Caco-2 (cell line): Measurements from ENCODE around the gene SLC38A2. TPM values are rescaled to one million over a fixed set of nuclear protein-coding genes. Genes with fewer than 3 reads are reported as not detected.

Source experiments
- BruUV-seq: library from RNA; stranded (reverse); fragments of 400-500 nt; replicated peaks from 2 replicates; lab custom pipeline; 2021; lab: Mats Ljungman, UMichigan
- CTCF ChIA-PET: fragments of 300-600 bp; sonication (Branson Sonifier 250); formaldehyde crosslinking; loops from one replicate; lab custom pipeline; 2022; ENCODE audit warnings: antibody characterized with exemption; lab: Charles Lee
- POLR2A ChIA-PET: fragments of 300-600 bp; sonication (Branson Sonifier 250); formaldehyde crosslinking; loops from one replicate; lab custom pipeline; 2022; ENCODE audit warnings: antibody characterized with exemption; lab: Charles Lee
- DNase-seq, 2 experiments: peaks; one replicate each; pipeline versions ENCODE4 v3.0.0 to v3.0.0-alpha.2; 2020 to 2022
- H3K27me3 ChIP-seq: replicated peaks from 2 replicates; pipeline ENCODE4 v1.6.0; 2011; ENCODE audit warnings: low read length; ENCODE audit not compliant: control insufficient read depth, insufficient read depth
- H3K36me3 ChIP-seq: 2 replicates; pipeline ENCODE4 v1.5.1; 2011; ENCODE audit warnings: low read length; ENCODE audit not compliant: control insufficient read depth, insufficient read depth
- H3K4me1 ChIP-seq: fragments of 250-450 bp; sonication (Bioruptor Pico); 2 replicates; pipeline ENCODE4 v1.5.1; 2020; ENCODE audit warnings: mild to moderate bottlenecking
- H3K4me3 ChIP-seq: 2 replicates; pipeline ENCODE4 v1.5.1; 2011; ENCODE audit warnings: low read depth, mild to moderate bottlenecking, control low read depth, low read length
- H3K9me3 ChIP-seq: fragments of 250-450 bp; sonication (Bioruptor Pico); 2 replicates; pipeline ENCODE4 v1.5.1; 2020; ENCODE audit warnings: mild to moderate bottlenecking, moderate library complexity
- H3K27ac Mint-ChIP-seq: one replicate; pipeline ENCODE4 v1.8.0; 2022; ENCODE audit warnings: mixed read lengths; ENCODE audit not compliant: unreplicated experiment
- H3K27me3 Mint-ChIP-seq: one replicate; pipeline ENCODE4 v1.8.0; 2022; ENCODE audit warnings: mixed read lengths; ENCODE audit not compliant: insufficient read depth, unreplicated experiment
- H3K36me3 Mint-ChIP-seq: one replicate; pipeline ENCODE4 v1.8.0; 2022; ENCODE audit warnings: mild to moderate bottlenecking, mixed read lengths; ENCODE audit not compliant: insufficient read depth, unreplicated experiment
- H3K4me1 Mint-ChIP-seq: one replicate; pipeline ENCODE4 v1.8.0; 2022; ENCODE audit warnings: low read depth, mixed read lengths; ENCODE audit not compliant: unreplicated experiment
- H3K4me3 Mint-ChIP-seq: one replicate; pipeline ENCODE4 v1.8.0; 2022; ENCODE audit warnings: mild to moderate bottlenecking, moderate library complexity, mixed read lengths; ENCODE audit not compliant: unreplicated experiment
- H3K9me3 Mint-ChIP-seq: one replicate; pipeline ENCODE4 v1.8.0; 2022; ENCODE audit warnings: mixed read lengths; ENCODE audit not compliant: unreplicated experiment
- CTCF ChIP-seq, 2 experiments: fragments of 200-600 bp in 1 of 2; IDR thresholded peaks; 1 replicate in 1 of 2; 2 replicates in 1 of 2; pipeline versions ENCODE4 v1.5.1 to v1.8.0; 2011 to 2022; ENCODE audit warnings: antibody characterized with exemption in 1 of 2, control low read depth in 1 of 2, inconsistent platforms in 1 of 2, low read depth in 1 of 2, low read length in 1 of 2, mild to moderate bottlenecking in 1 of 2, moderate library complexity in 1 of 2; ENCODE audit not compliant: insufficient read depth in 1 of 2, severe bottlenecking in 1 of 2, unreplicated experiment in 1 of 2
- intact Hi-C: fragments of 100-400 bp; cut with micrococcal nuclease; formaldehyde crosslinking; loops from one replicate; pipeline ENCODE4 v1.10.0; 2022; ENCODE audit not compliant: unreplicated experiment
- total RNA-seq: library from RNA; stranded (reverse); gene quantifications from 2 replicates; pipeline ENCODE4 v1.2.3, GENCODE V29; 2022

SLC38A2 gene
- total RNA-seq, 1 experiment from 2014 or later = 331 TPM

- TF ChIP-seq CTCF (IDR thresholded peaks at IDR 0.05; ENCODE audit: insufficient read depth in 1 of 2, low read depth in 1 of 2, low read length in 1 of 2, severe bottlenecking in 1 of 2, unreplicated experiment in 1 of 2) = no peak
- POLR2A ChIA-PET = interaction anchor here (0.6 kb wide), 1 partner anchor 128 kb away, joined by 3 read pairs; no protein-coding TSS in a partner anchor
- Mint-ChIP-seq H3K4me1 (peaks cover 15% of the 10 kb centered on the region), H3K36me3 (peaks cover 100% of the 10 kb centered on the region), H3K27ac (no peak overlapping the region), H3K27me3 (no peaks in the 10 kb centered on the region), H3K9me3 (no peaks in the 10 kb centered on the region), H3K4me3 (no peak overlapping the region)
- BruUV-seq = no TSS peak
- Histone ChIP-seq H3K4me1 (peaks cover 24% of the 10 kb centered on the region), H3K36me3 (peaks cover 15% of the 10 kb centered on the region), H3K9me3 (no peaks in the 10 kb centered on the region), H3K4me3 (no peak overlapping the region), H3K27me3 (no peaks in the 10 kb centered on the region)
- intact Hi-C loops = loop anchor here (5.0 kb wide), 1 partner anchor 659 kb away; no protein-coding TSS in a partner anchor
- no peak for DNase-seq
- CTCF ChIA-PET = no interaction called here
Observed at GRCh38 chr12:46363582-46364299, 8.8 kb downstream of the SLC38A2 start.

GRCh38 chr12:46362895-46363581, 9.5 kb downstream of the SLC38A2 start:
- BruUV-seq = no TSS peak
- H3K4me3 Mint-ChIP-seq = no peak overlapping the region
- H3K36me3 ChIP-seq = peaks cover 15% of the 10 kb centered on the region

More at GRCh38 chr12:46362895-46363581, 9.5 kb downstream of the SLC38A2 start:
- H3K27me3 ChIP-seq = no peaks in the 10 kb centered on the region
- peaks cover 18% of the 10 kb centered on the region for H3K4me1 ChIP-seq
- no peaks in the 10 kb centered on the region for H3K27me3 Mint-ChIP-seq
- POLR2A ChIA-PET = no interaction called here
- peaks cover 97% of the 10 kb centered on the region for H3K36me3 Mint-ChIP-seq
- TF ChIP-seq CTCF (IDR thresholded peaks at IDR 0.05; ENCODE audit: insufficient read depth in 1 of 2, low read depth in 1 of 2, low read length in 1 of 2, severe bottlenecking in 1 of 2, unreplicated experiment in 1 of 2) = no peak
- no peak overlapping the region for H3K4me3 ChIP-seq
- no peaks in the 10 kb centered on the region for H3K9me3 Mint-ChIP-seq
- peaks cover 13% of the 10 kb centered on the region for H3K4me1 Mint-ChIP-seq
- CTCF ChIA-PET = no interaction called here
- no peak overlapping the region for H3K27ac Mint-ChIP-seq
- intact Hi-C loops = loop anchor here (5.0 kb wide), 1 partner anchor 659 kb away; no protein-coding TSS in a partner anchor
- no peak for DNase-seq
- H3K9me3 ChIP-seq = no peaks in the 10 kb centered on the region
